DMS153 treated with DMSO at 0.1 percent for 48 hours (cell line): ENCODE results near the gene ASPA.
"Not testable (repeated sequence)": the region's sequence is repeated elsewhere in the genome, so short reads cannot be mapped to it uniquely, and the experiment has no call there.

ENCODE experiments used
- DNase-seq: peaks from one replicate; lab custom pipeline; 2025; ENCODE audit not compliant: unreplicated experiment; lab: John Stamatoyannopoulos, UW

Gene ASPA

GRCh38 chr17:3475812-3476610 lies at the start of gene ASPA:
ASPA (plus strand) TSS chr17:3475997; CDS start chr17:3476160, 163 bp downstream.
- DNase-seq: no peak

DNA sequence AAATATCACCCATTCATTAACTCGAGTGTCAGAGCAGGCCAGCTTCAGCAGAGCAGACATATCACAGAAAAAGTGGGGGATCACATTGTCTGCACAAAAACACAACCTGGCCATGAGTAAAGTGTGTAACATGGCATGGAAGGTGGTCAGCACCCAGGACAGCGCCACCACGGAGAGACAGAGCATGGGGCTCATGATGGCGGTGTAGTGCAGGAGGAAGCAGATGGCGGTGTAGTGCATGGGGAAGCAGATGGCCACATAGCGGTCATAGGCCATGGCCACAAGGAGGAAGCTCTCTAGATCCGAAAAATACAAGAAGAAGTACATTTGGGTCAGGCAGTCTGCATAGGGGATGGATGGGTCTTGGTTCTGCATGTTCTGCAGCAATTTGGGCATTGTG lies 42.6 kb upstream of the ASPA start:
- DNase-seq: not testable (repeated sequence)

DNA sequence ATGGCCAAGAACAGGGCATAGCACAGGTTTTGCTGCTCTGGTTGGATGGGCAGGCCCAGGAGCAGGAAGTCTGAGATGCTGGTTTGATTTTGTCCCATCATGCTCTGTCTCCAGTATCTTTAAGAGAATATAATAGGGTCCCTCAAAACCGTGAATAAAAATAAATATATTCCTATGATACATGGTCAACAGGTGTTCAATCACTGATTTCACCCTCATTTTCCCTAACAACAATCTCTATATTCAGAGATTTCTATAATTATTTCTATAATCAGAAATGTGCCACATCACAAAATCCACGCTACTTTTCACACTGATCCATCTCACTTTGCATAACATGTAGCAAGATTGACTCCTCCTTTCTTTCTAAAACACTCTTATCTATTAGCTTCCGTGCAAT lies 42.1 kb upstream of the ASPA start, which contains the start of gene OR1E2:
Gene OR1E2, minus strand, starts transcription at position 101 of the 400 bp plus-strand sequence. Its CDS starts 0 bp downstream, at position 101.
- DNase-seq: no peak

DNA sequence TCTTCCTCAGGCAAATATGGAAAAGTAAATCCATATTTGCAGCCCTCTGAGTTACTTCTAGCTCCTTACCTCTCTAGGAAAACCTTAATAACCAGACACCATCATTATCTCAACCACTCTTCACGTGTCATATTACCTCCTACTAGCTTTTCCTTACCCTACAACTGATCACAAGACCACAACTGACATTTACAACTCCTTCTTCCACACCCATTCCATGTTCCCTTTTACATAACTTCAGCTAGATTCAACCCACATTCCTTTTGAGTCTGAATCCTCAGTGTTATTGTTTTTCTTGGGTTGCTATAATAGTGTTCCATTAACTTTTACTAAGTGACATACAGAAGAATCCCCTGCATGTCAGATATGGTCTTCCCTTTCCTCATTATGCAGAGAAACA lies 37.4 kb upstream of the ASPA start:
- no peak for DNase-seq

GRCh38 chr17:3440451-3440850 lies 35.3 kb upstream of the ASPA start:
- DNase-seq: no peak

DNA sequence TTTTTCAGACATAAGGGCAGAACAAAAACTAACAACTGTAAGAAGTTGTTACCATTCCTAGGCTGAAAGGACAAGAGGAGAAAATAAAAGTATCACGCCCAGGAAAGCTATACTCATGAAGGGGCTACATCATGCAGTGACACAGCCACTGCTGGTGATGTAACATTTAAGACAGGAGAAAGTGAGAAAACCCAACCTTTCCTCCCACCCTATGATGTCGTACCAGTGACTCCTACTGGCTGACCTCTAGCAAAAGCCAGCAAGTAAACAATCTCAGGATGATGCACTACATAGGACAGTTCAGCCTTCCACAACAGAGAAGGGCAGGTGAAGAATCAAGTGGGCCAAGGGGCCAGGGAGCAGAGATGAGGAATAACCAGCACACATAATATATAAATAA lies 28.2 kb upstream of the ASPA start:
- DNase-seq: no peak

DNA sequence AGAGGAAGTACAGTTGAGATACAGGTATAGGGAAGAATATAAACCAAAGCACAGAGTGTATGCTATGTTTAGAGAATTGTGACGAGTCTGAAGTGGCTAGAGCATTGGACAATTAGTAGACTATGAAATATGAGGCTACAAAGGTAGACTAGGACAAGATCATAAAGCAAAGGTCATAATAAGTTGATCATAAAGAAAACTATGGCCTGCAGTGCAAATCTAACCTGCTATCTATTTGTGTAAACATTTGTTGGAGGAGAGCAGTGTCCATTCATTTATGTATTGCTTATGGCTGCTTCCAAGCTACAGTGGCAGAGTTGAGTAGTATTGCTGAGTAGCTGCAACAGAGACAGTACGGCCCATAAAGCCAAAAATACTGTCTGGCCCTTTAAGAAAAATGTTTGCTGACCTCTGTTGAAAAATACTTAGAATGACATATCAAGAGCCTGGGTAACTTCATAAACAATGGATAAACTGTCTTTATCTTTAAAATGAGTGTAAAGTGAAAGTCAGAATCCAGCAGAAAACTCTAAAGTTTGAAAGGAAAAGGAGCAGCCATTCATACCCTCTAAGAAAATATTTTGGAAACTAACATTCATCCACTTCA lies 27.6 kb upstream of the ASPA start:
- no peak for DNase-seq

DNA sequence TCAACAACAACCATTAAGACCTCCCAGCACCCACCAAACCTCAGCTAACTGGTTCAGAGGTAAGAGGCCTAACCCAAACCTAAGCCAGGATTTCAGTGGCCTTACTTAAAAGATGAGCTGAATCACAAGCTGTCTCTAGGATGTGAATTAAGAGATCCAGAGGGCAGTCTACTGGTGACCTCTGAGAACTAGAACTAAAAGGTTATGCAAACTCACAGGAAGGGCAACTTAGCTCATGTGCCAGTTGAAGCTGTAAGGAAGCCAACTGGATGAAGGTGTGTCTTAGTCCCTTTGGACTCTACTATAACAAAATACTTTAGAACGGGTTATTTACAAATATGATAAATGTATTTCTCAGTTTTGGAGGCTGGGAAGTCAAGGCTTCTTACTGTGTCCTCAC lies 9.4 kb upstream of the ASPA start:
- DNase-seq: not testable (repeated sequence)

DNA sequence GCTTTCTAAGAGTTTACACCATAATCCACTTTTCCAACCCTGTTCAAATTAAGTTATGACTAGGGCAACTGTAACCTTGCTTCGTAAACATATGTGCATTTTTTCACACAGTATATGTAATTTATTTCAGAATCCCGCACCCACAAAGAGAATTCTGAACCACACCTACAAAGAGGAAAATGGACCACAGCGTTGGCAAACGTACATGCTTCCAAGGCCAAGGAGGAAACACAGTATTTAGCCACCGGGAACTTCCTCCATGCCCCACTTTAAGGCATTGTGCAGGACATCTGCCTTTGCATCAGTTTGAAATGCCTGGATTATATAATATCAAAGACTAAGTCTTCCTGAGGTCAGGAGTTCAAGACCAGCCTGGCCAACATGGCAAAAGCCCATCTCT lies 6.3 kb upstream of the ASPA start:
- no peak for DNase-seq

GRCh38 chr17:3471599-3471998 lies 4.2 kb upstream of the ASPA start, which contains the start of gene SPATA22:
SPATA22 (minus strand) TSS chr17:3471819; CDS start chr17:3469325, 2,494 bp downstream.
- DNase-seq: no peak

DNA sequence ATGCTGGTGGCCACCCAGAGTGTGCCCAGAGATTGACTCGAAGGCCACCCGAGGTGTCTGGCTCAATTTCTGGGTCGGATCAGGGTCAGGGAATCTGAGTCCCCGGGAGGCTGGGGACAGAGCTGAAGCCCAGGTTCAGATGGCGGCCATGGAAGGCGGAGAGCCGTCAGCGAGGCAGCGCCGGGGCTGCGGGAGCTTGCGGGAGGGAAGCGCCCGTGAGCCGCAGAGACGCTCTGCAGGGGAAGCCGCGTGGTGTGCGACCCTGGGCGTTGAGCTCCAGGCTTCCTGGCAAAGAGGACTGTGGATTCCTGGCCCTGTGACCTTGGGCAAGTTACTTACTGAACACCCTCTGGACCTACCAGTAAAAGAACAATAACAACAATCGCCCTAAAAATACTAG lies 3.7 kb upstream of the ASPA start:
- no peak for DNase-seq

- DNase-seq: no peak
These were observed 1.6 kb upstream of the ASPA start for GRCh38 chr17:3474212-3474611.

- DNase-seq: no peak
These were observed 529 bp upstream of the ASPA start for GRCh38 chr17:3475251-3475685.

GRCh38 chr17:3479988-3480387 lies 4.2 kb downstream of the ASPA start:
- DNase-seq: no peak

- DNase-seq: no peak
These were observed 7.1 kb downstream of the ASPA start for GRCh38 chr17:3482852-3483251.

- DNase-seq: no peak
These were observed 9.8 kb downstream of the ASPA start for GRCh38 chr17:3485481-3486068.

DNA sequence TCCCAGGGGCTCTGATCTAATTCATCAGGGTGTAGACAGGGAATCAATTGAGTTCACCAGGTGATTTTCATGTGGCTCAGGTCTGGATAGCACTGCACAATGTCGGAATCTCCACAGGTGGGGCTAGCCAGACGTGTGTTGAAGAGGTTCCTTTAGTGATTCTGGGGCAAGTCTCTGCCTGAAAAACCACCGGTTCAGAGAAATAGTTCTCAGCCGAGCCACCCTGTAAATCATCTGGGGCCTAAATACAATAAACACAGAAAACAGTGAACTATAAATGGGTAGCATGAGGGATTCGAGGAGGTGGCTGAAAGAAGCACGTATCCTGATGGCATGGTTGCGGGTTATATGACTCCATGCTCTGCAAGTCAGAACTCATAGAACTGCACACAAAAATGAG lies 21.3 kb downstream of the ASPA start:
- no peak for DNase-seq

DNA sequence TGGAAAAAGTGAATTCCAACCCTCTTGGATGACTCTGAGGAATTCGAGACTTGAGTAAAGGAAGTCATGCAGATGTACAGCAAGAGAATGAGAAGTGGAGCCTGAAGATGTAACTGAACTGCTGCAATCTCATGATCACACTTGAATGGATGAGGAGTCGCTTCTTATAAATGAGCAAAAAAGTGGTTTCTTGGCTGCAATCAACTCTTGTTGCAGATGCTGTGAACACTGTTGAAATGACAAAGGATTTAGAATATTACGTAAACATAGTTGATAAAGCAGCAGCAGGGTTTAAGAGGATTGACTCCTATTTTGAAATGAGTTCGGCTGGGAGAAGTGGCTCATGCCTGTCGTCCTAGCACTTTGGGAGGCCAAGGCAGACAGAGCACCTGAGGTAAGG lies 25.5 kb downstream of the ASPA start:
- DNase-seq: no peak

DNA sequence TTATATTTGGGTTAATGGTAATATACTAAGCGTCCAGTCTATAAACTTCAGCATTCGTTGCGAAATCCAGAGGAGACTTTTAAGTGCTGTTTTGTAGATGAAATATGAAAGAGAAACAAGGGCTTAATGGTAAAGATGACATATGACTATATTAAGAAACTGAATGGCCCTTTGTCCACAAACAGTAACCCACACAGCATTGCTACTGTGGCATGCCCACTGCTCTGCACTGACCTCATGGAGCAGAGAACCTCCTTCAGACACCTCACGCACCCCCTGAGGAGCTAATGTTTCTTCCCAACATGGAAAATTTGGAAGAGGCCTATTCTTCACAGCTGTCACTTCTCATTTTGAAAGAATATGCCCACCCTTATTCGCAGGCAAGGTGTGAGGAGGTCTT lies 26.7 kb downstream of the ASPA start:
- DNase-seq: no peak

GRCh38 chr17:3503285-3503684 lies 27.5 kb downstream of the ASPA start:
- no peak for DNase-seq

- DNase-seq: no peak
These were observed 29.2 kb downstream of the ASPA start for GRCh38 chr17:3505008-3505407.

- no peak for DNase-seq
These were observed 30.3 kb downstream of the ASPA start for GRCh38 chr17:3506054-3506453.
